Measurements from ENCODE around the gene NRL. TPM values are rescaled to one million over a fixed set of nuclear protein-coding genes. Genes with fewer than 3 reads are reported as not detected.

Gene NRL
- total and polyA plus RNA-seq, 9 of the 15 experiments (the other 6 are each of a cell fraction or from before 2014, with no cell fraction given): 0.07 to 2.7 (median 1.4) TPM; not detected in 1

- TF ChIP-seq POLR2G (IDR thresholded peaks at IDR 0.05; ENCODE audit: low read depth, low read length) (peak; percentile 78), PHF21A (IDR thresholded peaks at IDR 0.05; ENCODE audit: borderline replicate concordance, low read depth) (no peak), TAF9B (IDR thresholded peaks at IDR 0.05; ENCODE audit: partially characterized antibody) (no peak), HNRNPH1 (optimal IDR thresholded peaks at IDR 0.05; ENCODE audit: low read depth, low read length) (no peak), HDAC3 (IDR thresholded peaks at IDR 0.05; ENCODE audit: borderline replicate concordance, partially characterized antibody) (no peak), EP300 (IDR thresholded peaks at IDR 0.05; ENCODE audit: low read length) (no peak), SAFB2 (IDR thresholded peaks at IDR 0.05; ENCODE audit: borderline replicate concordance, low read depth, low read length, severe bottlenecking) (no peak), DPF2 (IDR thresholded peaks at IDR 0.05) (no peak), TRIM28 (IDR thresholded peaks at IDR 0.05) (no peak), NONO (IDR thresholded peaks at IDR 0.05; ENCODE audit: low read depth in 2 of 2, low read length in 1 of 2) (peak in 1 of 2 experiments; percentile 39; a peak in 1 of 4 replicates), EWSR1 (IDR thresholded peaks at IDR 0.05; ENCODE audit: borderline replicate concordance, low read depth, partially characterized antibody) (no peak), ATF3 (IDR thresholded peaks at IDR 0.05) (no peak), ATF3 (CRISPR knock-in tag; conservative IDR thresholded peaks at IDR 0.05) (no peak), ZBTB8A (IDR thresholded peaks at IDR 0.05; ENCODE audit: partially characterized antibody) (no peak), MAFK (IDR thresholded peaks at IDR 0.05; ENCODE audit: low read length) (0 out of 2 replicates have a peak, but pooled peaks have one; percentile 3), NR0B1 (IDR thresholded peaks at IDR 0.05; ENCODE audit: partially characterized antibody) (no peak), MEF2D (tag; conservative IDR thresholded peaks at IDR 0.05; ENCODE audit: low read depth) (no peak), SRSF1 (IDR thresholded peaks at IDR 0.05; ENCODE audit: low read depth, low read length) (no peak), NR4A1 (CRISPR knock-in tag; IDR thresholded peaks at IDR 0.05) (no peak), NR4A1 (tag; IDR thresholded peaks at IDR 0.05) (no peak; the same call in 1 of the 2 replicates), MTF1 (CRISPR knock-in tag; IDR thresholded peaks at IDR 0.05; ENCODE audit: borderline replicate concordance) (no peak), TCF7L2 (IDR thresholded peaks at IDR 0.05; ENCODE audit: low read depth, low read length) (no peak), ZNF121 (CRISPR knock-in tag; conservative IDR thresholded peaks at IDR 0.05) (no peak), ZBTB9 (CRISPR knock-in tag; IDR thresholded peaks at IDR 0.05) (no peak), ESRRA (IDR thresholded peaks at IDR 0.05; ENCODE audit: borderline replicate concordance, low read depth) (no peak), MCM5 (IDR thresholded peaks at IDR 0.05; ENCODE audit: low read depth) (no peak), SMARCB1 (IDR thresholded peaks at IDR 0.05; ENCODE audit: insufficient read length, low read depth) (no peak)
Observed at GRCh38 chr14:24080888-24081738, 33.6 kb downstream of the NRL start (continued).
